ENCODE results near the gene LRRC3B.

Gene LRRC3B

DNA sequence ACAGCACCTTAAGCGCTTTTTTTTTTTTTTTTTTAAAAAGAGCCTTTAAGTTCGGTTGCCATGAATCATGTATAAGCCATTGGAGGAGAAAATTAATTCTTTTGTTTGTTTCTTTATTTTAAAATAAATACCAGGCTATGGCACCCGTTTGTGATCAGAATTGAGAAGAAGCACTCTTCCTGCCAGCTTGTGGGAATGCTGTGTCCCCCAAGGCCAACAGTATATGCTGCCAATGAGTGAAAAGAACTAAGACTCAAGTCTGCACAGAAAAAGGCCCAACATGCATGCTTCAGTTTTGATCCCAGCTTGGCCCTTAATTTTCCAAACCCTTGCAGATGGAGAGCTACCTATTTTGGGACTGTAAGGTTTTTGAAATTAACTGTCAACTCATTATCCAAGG lies 90.5 kb downstream of the LRRC3B start:
- DNase-seq = no peak

DNA sequence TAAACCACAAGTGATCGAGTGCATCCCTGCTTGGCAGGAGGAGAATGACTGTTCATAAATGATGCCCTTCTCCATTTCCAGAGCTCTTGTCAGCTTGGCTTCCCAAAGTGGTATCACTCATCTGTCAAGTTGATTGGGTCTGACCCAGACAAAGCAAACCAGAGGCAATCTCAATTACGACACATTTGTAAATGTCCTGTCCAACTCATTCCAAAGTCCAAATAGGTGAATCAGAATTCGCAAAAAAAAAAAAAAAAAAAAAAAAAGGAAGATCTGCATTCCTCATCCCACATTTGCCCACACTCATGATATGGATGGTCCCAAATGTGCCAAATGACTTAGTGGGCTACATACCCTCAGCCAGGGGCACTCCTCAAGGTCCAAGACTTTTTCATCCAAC lies 91.9 kb downstream of the LRRC3B start:
- DNase-seq = no peak

DNA sequence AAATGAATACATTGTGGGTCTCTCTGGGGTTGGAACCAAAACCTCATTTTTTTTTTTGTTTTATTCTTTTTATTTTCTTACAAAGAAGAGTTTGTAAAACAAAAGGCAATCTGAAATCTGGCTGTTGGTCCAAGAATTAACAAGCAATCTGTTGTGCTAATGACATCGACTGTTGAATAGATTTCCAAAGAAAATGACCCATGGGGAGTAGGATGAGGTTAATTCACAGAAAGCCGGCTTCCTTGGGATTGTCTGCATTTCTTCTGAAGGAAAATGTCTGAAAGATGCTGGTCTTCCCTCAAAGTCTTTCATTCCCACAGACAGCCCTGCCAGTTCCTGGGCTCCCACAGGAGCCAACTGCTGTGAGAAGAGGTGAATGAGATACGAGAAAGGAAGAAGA lies 92.9 kb downstream of the LRRC3B start:
- no peak for DNase-seq

DNA sequence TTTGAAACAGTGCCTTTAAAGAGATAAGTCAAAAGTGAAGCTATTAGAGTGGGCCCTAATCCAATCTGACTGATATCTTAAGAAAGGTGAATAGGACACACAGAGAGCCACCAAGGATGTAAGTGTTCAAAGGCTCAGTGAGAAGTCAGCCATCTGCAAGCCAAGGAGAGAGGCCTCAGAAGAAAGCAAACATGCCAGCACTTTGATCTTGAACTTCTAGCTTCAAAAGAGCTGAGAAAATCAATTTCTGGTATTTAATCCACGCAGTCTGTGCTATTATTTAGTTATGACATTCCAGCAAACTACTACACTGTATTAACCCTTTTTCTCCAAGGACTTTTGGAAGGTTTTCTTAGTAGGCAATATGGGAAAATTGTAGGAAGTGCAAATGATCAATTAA lies 95.7 kb downstream of the LRRC3B start:
- no peak for DNase-seq

DNA sequence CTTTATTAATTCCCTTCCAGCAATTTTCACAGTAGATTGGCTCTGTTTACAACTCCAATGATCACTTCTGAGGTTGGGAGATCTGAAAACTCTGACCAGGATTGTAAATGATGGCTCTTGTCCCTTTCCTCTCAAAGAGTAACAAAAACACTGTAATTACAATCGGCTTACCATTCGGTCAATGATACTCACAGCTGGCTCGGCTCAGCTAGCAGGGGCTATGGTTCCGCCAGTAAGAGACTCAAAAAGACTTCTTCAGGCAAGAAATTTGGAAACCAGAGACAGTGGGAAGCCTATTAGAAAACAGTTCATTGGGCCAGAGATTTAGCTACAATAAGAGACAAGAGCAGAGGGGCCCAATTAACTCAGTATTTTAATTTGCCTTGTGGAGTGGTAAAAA lies 96.6 kb downstream of the LRRC3B start:
- DNase-seq = no peak

DNA sequence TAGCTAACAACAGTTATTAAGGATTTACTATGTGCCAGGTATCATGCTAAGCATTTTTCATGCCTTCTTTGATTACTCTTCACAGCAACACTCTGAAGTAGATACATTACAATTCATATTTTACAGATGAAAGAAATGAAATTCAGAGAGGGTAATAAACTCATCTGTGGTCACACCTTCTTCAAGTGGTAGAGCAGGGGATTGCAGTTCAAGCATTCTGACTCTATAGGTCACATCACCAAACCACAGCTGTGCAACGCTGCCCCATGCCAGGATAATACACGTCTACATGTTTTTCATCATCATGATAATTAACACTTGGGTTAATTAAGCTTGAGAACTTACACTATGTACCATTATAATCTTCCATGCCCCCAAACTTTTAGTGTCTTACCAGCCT lies 98.5 kb downstream of the LRRC3B start:
- DNase-seq = no peak

DNA sequence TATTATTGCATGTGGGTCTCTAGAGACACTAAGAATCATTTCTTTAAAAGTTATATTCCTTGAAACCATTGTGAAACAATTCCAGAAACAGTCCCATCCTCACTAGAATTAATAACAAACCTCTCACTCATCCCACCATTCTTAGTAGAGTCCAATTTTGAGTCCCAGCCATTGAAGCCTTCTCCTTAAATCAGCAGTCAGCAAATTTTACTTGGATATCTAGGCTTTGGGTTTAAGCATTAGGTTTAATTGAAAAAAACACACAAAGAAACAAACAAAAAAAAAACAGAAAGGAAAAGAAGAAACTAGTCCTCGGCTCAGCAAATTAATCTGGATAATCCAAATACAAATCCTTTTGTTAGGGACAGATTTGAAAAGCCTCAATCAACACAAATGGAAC lies 109.3 kb downstream of the LRRC3B start:
- no peak for DNase-seq

DNA sequence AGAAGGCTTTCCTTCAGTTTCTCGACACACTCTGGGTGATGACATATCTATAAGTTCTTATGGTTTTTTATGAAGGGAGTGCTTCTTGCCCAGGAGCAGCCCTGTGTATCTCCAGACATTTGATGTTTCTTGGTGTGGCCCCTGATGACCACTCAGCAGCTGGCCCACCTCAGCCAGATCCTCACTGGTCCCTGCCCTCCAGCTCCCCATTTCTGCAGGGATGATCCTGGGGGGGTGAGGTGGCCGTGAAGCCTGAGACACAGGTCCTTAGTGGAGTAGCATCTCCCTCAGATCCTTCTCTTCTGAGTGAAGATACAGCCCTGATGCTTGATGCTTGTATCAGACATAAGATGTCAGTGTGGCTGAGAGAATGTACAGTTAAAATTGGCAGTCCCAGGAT lies 127.7 kb downstream of the LRRC3B start:
- DNase-seq = no peak

DNA sequence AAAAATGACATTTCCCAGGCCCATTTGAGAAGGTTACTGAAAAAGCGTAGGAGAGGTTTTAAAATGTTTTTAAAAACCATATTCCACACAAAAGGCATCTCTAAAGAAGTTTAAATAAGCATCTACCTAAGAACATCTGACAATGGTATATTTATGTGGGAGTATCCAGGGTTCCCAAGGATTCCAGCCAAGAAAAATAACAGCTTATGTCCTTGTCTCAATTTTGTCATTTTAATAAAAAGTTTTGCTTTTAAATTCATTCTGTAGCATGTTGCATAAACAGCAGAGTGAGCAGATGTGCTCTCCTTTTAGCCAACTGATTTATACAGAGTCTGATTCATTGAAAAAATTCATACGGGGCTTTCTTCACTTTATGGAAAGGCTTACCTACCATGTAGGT lies 129.9 kb downstream of the LRRC3B start:
- no peak for DNase-seq

DNA sequence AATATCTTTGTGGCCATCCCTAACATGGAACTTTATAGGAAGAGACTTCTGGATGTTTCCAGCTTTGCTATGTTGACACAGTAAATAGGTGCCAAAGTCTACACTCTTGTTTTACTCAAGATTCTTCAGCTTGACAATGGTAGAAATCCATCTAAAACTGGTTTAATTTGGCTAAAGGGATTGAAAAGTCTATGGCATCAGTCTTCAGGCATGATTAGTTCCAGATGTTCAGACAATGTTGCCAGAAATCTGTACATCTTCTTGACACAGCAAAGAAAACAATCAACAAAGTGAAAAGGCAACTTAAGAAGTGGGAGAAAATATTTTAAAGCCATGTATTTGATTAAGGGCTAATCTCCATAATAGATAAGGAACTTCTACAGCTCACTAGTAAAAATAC lies 130.5 kb downstream of the LRRC3B start:
- no peak for DNase-seq

DNA sequence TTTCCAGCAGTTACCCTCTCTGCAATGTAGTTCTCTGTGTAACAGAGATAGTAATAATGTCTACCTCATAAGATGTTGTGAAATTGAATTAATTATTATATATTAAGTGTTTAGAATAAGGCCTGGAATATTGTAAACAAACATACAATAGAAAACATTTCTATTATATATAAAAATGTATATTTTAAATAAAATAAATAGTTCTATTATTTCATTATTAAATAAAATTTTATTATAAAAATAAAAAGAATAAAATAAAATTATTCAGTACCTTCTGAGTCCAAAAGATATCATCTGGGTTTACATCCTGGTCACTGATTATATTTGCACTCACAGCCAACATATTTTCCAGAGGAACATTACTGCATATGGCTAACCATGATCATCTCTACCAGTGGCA lies 135.4 kb downstream of the LRRC3B start:
- DNase-seq = no peak
